Duodenal mucosa (tissue), 2 donors: Measurements from ENCODE around the gene MMAB.

Experiments used
- H3K27ac ChIP-seq: one replicate; pipeline ENCODE4 v1.7.0; 2013; ENCODE audit warnings: low read depth, low read length
- H3K27me3 ChIP-seq, 2 donors: one replicate each; pipeline ENCODE4 v1.7.0; 2013; ENCODE audit warnings: low read length in 2 of 2, control low read depth in 1 of 2; ENCODE audit not compliant: insufficient read depth in 2 of 2, control insufficient read depth in 1 of 2
- H3K36me3 ChIP-seq, 2 donors: one replicate each; pipeline ENCODE4 v1.7.0; 2013; ENCODE audit warnings: low read length in 2 of 2, control low read depth in 1 of 2; ENCODE audit not compliant: insufficient read depth in 2 of 2, control insufficient read depth in 1 of 2
- H3K4me1 ChIP-seq, 2 donors: one replicate each; pipeline ENCODE4 v1.7.0; 2013; ENCODE audit warnings: low read length in 2 of 2, control low read depth in 1 of 2; ENCODE audit not compliant: insufficient read depth in 2 of 2, control insufficient read depth in 1 of 2
- H3K4me3 ChIP-seq, 2 donors: one replicate each; pipeline ENCODE4 v1.7.0; 2013; ENCODE audit warnings: low read length in 2 of 2, low read depth in 1 of 2
- H3K9ac ChIP-seq, 2 donors: one replicate each; pipeline ENCODE4 v1.7.0; 2013; ENCODE audit warnings: low read length in 2 of 2, low read depth in 1 of 2
- H3K9me3 ChIP-seq, 2 donors: one replicate each; pipeline ENCODE4 v1.7.0; 2013; ENCODE audit warnings: low read length in 2 of 2, control low read depth in 1 of 2; ENCODE audit not compliant: control insufficient read depth in 1 of 2

The MMAB gene

GRCh38 chr12:109587921-109588320 lies 14.6 kb upstream of the MMAB start:
- no peaks in the 10 kb centered on the region for H3K9me3 ChIP-seq
- H3K27me3 ChIP-seq: no peaks in the 10 kb centered on the region
- H3K4me3 ChIP-seq: no peak overlapping the region
- H3K36me3 ChIP-seq: peaks cover 18 to 38% of the 10 kb centered on the region in 2 donors
- peaks cover 8 to 10% of the 10 kb centered on the region in 2 donors for H3K4me1 ChIP-seq
- no peak overlapping the region for H3K27ac ChIP-seq
- H3K9ac ChIP-seq: no peak overlapping the region

DNA sequence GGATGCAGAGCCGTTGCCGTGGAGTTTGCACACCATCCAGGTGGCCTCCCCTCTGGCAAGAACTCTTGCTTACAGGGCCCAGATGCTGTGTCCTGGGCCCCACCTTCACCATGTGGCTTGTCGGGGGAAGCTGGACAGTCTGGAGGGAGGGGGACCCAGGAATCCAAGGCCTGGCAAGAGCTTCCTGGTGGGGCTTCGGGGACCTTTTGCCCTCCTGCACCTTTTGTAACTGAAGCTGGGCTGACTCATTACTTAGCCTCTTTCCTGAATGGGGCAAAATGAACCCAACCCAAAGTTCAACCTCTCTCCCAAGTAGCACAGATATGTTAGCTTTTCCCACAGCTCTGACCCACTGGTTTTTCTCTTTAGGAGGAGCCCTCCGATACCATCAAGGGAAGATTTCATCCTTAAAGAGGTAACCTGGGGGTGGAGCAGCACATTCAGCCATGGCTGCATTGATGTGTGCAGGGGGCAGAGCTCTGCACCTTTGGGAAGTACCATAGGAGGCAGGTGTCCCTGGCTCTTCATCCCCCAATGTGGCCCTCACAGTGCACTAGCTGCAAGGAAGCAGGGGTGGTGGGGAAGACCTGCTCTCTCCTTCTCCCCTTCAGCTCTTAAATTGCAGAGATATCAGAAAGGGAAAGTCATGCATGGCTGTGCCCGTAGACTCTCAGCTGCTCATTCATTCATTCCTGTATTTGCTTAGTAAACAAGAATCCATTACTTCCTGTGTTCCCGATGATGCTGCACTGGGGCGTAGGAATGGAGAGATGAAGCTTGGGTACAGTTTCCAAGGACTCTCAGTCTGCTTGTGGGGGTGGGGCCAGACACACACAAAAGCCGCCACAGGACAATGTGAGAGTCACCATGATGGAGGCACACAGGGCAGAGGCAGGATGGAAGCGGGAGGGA lies 13.3 kb upstream of the MMAB start:
- Histone ChIP-seq H3K9me3 (no peaks in the 10 kb centered on the region), H3K27ac (no peak overlapping the region), H3K27me3 (no peaks in the 10 kb centered on the region), H3K4me3 (no peak overlapping the region), H3K9ac (no peak overlapping the region), H3K4me1 (peaks cover 8 to 10% of the 10 kb centered on the region in 2 donors), H3K36me3 (peaks cover 17 to 36% of the 10 kb centered on the region in 2 donors)

DNA sequence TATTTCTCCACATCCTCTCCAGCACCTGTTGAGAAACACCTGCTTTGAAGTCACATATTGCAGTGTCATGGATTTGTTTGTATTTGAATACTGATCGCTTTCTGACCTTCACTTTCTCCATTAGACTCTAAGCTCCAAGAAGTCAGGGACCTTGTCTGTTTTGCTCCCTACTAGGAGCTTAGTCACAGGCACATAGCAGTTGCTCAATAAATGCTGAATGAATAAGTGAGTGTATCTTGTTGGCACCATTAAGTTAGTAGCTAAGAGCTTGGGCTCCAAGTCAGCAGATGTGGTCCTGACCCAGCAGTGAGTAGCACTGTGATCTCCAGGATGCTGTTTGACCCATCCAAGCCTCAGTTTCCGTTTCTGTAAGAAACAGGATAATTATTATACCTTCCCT lies 10.4 kb upstream of the MMAB start:
- Histone ChIP-seq H3K9me3 (no peaks in the 10 kb centered on the region), H3K27me3 (no peaks in the 10 kb centered on the region), H3K27ac (no peak overlapping the region), H3K9ac (no peak overlapping the region), H3K4me1 (peaks cover 2 to 10% of the 10 kb centered on the region in 2 donors), H3K4me3 (no peak overlapping the region), H3K36me3 (peaks cover 14 to 61% of the 10 kb centered on the region in 2 donors)

- Histone ChIP-seq H3K9ac (no peak overlapping the region), H3K27me3 (no peaks in the 10 kb centered on the region), H3K27ac (no peak overlapping the region), H3K4me1 (peaks cover 0 to 10% of the 10 kb centered on the region in 2 donors), H3K4me3 (no peak overlapping the region), H3K36me3 (peaks cover 21 to 63% of the 10 kb centered on the region in 2 donors), H3K9me3 (no peaks in the 10 kb centered on the region)
Measured at GRCh38 chr12:109582636-109583035, 9.3 kb upstream of the MMAB start.

GRCh38 chr12:109581856-109582255 lies 8.6 kb upstream of the MMAB start:
- Histone ChIP-seq H3K36me3 (peaks cover 24 to 66% of the 10 kb centered on the region in 2 donors), H3K27me3 (no peaks in the 10 kb centered on the region), H3K9ac (no peak overlapping the region), H3K4me3 (no peak overlapping the region), H3K27ac (no peak overlapping the region), H3K9me3 (no peaks in the 10 kb centered on the region), H3K4me1 (peaks cover 0 to 8% of the 10 kb centered on the region in 2 donors)

GRCh38 chr12:109581334-109581691 lies 8.0 kb upstream of the MMAB start:
- H3K9me3 ChIP-seq: no peaks in the 10 kb centered on the region
- H3K9ac ChIP-seq: no peak overlapping the region
- H3K27me3 ChIP-seq: no peaks in the 10 kb centered on the region
- no peak overlapping the region for H3K4me3 ChIP-seq
- peaks cover 0 to 2% of the 10 kb centered on the region in 2 donors for H3K4me1 ChIP-seq
- H3K27ac ChIP-seq: no peak overlapping the region
- peaks cover 25 to 67% of the 10 kb centered on the region in 2 donors for H3K36me3 ChIP-seq

GRCh38 chr12:109580684-109581333 lies 7.5 kb upstream of the MMAB start:
- H3K9ac ChIP-seq: no peak overlapping the region
- no peaks in the 10 kb centered on the region for H3K4me1 ChIP-seq
- no peaks in the 10 kb centered on the region for H3K27me3 ChIP-seq
- peaks cover 27 to 68% of the 10 kb centered on the region in 2 donors for H3K36me3 ChIP-seq
- no peak overlapping the region for H3K4me3 ChIP-seq
- no peak overlapping the region for H3K27ac ChIP-seq
- no peaks in the 10 kb centered on the region for H3K9me3 ChIP-seq

GRCh38 chr12:109580272-109580671 lies 7.0 kb upstream of the MMAB start:
- no peak overlapping the region for H3K9ac ChIP-seq
- H3K27ac ChIP-seq: no peak overlapping the region
- H3K9me3 ChIP-seq: no peaks in the 10 kb centered on the region
- no peak overlapping the region for H3K4me3 ChIP-seq
- H3K27me3 ChIP-seq: no peaks in the 10 kb centered on the region
- H3K36me3 ChIP-seq: peaks cover 30 to 70% of the 10 kb centered on the region in 2 donors
- no peaks in the 10 kb centered on the region for H3K4me1 ChIP-seq

DNA sequence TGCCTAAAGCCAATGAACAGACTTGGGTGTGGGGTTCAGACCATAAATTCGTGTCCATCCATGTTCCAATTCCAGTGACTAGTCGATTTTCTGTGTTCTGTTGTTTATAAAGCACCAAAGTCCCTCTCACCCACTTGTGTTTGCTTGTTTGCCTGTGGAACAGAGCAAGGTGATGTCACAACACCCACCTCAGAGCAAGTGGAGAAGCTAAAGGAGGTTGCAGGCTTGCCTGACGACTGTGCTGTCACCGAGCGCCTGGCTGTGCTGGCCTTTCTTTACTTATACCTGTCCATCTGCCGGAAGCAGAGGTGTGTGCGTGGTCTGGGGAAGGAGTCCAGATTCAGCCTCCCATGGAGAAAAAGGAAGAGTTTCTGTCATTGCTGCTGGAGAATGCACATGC lies 6.3 kb upstream of the MMAB start:
- H3K9me3 ChIP-seq: no peaks in the 10 kb centered on the region
- H3K27ac ChIP-seq: no peak overlapping the region
- H3K4me3 ChIP-seq: no peak overlapping the region
- H3K36me3 ChIP-seq: peaks cover 30 to 70% of the 10 kb centered on the region in 2 donors
- no peak overlapping the region for H3K9ac ChIP-seq
- no peaks in the 10 kb centered on the region for H3K27me3 ChIP-seq
- peaks cover 4 to 6% of the 10 kb centered on the region in 2 donors for H3K4me1 ChIP-seq

- H3K4me3 ChIP-seq: no peak overlapping the region
- H3K4me1 ChIP-seq: peaks cover 12 to 13% of the 10 kb centered on the region in 2 donors
- H3K27me3 ChIP-seq: no peaks in the 10 kb centered on the region
- H3K9me3 ChIP-seq: no peaks in the 10 kb centered on the region
- H3K9ac ChIP-seq: no peak overlapping the region
- peaks cover 21 to 59% of the 10 kb centered on the region in 2 donors for H3K36me3 ChIP-seq
- H3K27ac ChIP-seq: no peak overlapping the region
Measured at GRCh38 chr12:109578330-109578927, 5.1 kb upstream of the MMAB start.
